Glomerular visceral epithelial cell (primary cell): ENCODE data around the gene MYMX.

ENCODE experiments used
- DNase-seq: peaks from one replicate; pipeline ENCODE4 v3.0.0-alpha.2; 2016; ENCODE audit errors: extremely low spot score

The MYMX gene

DNA sequence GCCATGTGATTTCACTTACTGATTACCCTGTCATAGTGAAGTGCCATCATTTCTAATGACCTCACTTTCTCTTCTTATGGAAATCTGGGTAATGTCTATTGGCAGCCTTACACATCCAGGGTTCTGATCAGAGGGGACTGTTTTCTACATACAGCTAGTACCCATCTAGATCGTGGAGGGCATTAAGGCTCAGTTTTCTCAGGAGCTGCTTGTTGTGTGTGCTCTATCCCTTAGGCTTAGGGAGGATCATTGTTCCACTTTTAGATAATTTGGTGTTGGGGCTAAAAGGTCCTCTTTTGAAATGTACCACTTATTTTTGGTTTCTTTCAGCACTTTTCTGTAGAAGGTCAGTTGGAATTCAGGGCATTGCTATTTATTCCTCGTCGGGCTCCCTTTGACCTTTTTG, 34.0 kb downstream of the MYMX start:
- DNase-seq, result no peak

DNA sequence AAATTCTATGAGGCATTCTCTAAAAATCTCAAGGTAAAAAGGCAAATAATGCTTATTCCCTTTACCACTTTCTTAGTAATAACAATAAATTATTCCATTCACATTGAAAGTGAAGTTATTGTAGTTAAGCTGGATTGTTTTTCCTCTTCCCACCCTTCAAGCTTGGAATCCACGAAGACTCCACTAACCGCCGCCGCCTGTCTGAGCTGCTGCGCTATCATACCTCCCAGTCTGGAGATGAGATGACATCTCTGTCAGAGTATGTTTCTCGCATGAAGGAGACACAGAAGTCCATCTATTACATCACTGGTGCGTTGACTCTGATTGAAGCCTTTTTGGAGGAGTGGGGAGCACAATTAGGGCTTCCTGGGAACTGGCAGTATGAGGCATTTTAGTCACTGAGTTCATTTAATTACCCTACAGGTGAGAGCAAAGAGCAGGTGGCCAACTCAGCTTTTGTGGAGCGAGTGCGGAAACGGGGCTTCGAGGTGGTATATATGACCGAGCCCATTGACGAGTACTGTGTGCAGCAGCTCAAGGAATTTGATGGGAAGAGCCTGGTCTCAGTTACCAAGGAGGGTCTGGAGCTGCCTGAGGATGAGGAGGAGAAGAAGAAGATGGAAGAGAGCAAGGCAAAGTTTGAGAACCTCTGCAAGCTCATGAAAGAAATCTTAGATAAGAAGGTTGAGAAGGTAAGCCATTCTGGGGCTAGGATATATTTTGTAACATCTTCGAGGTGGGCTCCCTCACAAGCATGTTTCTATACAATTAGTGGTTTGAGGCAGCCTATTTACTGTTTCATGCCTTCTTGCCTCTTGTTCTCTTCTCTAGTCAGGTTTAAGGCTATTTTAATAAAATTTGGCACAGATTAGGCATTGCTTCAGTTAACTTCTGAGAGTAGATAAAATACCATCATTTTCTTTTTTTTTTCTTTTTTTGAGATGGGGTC, 35.1 kb downstream of the MYMX start:
- no peak for DNase-seq

DNA sequence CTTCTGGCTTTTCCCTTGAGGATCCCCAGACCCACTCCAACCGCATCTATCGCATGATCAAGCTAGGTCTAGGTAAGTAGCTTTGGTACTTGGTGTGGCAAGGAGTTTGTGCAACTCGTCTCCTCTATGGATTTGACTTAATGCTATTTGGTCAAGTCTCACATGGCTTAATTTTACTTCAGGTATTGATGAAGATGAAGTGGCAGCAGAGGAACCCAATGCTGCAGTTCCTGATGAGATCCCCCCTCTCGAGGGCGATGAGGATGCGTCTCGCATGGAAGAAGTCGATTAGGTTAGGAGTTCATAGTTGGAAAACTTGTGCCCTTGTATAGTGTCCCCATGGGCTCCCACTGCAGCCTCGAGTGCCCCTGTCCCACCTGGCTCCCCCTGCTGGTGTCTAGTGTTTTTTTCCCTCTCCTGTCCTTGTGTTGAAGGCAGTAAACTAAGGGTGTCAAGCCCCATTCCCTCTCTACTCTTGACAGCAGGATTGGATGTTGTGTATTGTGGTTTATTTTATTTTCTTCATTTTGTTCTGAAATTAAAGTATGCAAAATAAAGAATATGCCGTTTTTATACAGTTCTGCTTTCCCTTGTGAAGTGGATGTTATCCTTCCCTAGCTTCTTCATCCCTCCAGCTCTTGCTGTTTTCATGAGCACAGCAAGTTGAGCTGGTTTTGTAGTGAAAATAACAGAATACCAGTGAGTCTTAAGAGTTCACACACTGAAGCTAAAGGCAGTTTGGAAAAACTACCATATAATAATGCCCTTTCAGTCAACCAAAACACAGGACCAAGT, 36.8 kb downstream of the MYMX start:
- DNase-seq, result peak; percentile 67

DNA sequence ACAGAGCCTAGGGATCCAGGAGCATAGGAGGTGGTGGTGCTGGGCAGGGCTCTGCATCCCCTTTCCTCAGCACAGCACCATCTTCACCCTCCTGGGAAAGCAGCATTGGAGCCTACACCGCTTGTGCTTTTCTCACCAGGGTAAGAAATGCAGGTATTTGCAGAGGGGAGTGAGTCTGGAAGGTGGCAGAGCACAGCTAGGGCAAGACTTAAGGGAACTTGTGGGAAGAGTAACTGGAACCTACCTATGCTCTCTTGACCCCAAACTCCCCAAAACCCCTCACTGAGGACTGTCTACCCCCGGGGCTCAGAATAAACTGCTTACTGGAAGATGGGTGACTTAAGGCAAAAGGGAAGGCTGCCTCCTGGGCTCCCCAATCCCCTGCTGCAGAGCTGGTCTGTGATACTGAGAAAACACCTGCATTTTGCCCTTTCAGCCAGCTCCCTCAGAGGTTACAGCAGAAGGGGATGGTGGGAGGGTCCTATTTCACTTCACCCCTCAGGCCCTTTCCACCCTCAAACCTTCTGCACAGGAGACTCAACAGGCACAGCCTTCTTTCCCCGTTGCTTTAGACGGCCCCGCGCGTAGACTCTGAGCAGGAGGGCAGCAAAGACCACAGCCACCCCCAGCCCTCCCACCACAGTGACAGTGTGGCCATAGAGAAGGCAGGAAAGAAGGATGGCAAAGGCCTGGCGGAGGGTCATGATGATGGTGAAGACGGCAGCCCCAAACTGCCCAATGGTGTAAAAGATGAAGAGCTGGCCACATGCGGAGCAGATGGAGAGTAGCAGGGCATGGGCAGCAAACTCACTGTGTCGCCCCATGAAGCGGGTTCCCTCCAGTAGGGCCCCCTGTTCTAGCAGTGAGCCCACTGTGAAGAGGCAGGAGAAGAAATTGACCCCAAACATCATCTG, 37.7 kb downstream of the MYMX start:
- no peak for DNase-seq

DNA sequence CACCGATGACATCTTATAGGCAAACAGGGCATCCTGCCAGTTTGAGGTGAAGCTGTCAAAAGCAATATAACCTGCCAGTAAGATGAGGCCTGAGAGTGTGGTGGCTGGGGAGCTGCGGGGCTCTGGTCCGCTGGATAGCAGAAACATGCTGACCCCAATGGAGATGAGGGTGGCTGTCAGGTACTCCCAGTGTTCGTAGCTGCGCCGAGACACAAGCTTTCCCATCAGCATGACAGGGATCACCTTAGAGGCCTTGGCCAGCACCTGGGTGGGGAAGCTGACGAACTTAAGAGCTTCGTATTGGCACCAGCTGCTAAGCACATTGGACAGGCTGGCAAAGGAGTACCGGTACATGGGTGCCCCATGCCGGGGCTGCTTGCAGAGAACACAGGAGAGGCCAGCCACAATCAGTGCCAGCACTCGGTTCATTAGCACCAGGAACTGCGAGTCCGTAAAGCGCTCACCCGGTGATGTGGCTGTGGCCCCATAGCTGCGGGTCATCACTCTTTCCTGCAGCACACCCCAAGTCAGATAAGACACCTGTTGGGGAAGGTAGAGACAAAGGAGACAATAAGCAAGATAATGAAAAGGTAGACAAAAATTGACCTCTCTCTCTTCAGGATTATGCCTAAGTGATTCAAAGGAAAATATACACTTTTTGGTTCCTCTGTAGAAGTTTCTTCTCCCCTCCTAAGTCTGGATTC, 38.5 kb downstream of the MYMX start:
- peak; percentile 40 for DNase-seq

DNA sequence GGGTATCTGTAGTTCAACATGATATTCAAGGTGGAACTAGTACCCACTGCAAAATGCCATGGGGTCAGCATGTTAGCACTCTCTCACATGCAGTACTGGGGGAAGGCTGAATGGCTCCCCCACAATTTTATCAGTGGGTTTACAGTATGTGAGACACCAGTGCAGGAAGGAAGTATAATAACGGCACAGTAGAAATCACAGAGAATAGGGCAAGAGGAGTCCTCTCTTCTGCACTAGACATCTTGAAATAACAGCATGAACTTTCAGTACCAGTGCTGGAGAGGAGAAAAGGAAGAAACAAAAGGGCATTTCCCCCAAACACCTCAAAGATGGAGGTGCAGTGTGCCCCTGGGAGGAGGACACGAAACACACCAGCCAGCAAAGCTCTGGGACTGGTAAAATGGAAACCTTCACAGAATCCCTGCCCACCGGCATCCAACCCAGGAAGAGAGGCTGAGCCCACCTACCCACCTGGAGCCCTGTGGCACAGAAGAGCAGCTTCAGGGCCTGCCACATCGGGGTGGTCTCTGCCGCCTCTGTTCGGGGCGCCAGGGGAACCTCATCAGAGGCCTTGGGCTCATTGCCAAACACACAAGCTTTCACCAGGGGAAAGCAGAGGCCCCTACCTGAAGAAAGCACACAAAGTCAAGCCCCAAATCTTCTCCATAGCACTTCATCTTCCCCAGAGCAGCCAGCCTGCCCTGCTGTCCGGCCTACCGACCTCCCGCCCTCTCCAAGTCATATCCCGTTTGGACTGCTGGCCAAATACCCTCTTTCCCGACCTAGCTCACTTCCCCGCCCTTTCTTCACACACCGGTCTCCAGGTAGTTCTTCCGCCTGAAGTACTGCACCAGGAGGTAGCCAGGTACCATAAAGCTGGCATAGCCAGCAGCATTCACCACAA, 39.4 kb downstream of the MYMX start:
- DNase-seq, result peak; percentile 33

DNA sequence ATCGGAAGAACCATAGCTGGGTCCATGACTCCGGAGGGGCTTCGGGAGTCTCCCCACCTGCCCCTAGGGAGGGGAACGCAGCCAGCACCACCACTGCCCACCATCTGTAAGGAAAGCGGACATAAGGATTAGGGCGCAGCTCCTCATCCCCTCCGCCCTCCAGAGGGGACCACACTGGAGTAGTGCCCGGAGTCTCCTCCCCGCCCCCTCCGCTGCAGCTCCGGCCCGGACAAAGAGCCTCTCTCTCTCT, 40.0 kb downstream of the MYMX start:
- no peak for DNase-seq

DNA sequence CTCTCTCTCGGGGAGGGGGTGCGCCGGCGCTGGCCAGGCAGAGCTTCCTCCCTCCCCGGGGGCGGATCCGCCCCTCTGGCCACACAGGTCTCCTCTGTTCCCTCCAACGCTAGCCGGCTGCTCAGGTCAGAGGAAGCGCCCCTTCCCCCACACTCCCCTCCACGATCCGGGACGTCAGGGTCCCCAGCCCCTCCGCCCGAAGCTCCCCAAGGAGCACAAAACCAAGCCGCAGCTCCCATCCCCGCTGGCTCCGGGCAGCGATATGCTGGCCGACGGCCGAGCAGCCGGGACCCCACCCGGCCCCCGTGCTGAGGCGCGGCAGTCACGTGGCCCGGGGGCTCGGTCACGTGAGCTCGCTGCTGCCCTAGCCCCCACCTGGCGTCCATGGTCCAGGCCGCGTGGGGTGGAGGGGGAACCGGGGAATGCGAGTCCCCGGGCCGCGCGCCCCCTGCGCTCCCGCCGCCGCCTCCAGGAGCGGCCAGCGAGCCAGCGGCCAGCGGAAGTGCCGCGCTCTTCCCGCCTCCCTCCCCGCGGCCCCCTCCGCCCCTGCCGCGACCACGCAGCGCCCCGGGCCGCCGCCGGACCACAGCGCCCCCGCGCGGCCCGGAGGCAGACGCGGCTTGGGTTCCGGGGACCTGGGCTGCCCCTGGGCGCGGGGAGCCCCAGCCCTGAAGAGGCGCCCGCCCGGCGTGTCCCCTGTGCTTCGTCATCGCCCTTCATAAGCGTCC, 40.5 kb downstream of the MYMX start, which contains the start of gene SLC35B2:
SLC35B2 (minus strand) TSS at position 504 of the 728 bp plus-strand sequence; CDS start at position 386, 118 bp downstream.
- DNase-seq, result peak; percentile 81

DNA sequence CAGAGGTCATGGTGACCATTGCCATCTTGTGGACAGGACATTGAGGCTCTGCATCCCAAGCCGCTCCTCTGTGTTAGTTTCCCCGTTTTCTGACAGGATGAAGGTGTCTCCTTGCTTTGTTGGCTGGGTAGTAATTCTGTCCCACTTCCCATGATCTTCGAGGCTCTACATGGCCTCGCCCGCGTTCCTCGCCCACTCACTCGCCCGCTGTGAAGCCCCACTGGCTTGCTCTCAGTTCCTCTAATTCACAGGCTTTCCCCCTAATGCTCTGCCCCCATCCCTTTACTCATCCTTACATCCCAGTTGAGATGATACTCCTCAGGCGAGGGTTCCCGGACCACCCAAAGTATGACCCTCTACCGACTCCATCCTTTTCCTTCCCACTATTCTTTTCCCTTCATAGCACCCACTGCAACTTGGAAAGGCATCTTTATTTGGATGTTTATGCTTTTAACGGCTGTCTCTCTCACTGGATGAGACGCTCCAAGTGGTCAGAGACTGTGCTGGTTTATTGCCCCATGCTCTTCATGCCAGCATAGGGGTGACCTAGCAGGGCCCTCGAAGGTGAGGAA, 41.1 kb downstream of the MYMX start:
- no peak for DNase-seq

DNA sequence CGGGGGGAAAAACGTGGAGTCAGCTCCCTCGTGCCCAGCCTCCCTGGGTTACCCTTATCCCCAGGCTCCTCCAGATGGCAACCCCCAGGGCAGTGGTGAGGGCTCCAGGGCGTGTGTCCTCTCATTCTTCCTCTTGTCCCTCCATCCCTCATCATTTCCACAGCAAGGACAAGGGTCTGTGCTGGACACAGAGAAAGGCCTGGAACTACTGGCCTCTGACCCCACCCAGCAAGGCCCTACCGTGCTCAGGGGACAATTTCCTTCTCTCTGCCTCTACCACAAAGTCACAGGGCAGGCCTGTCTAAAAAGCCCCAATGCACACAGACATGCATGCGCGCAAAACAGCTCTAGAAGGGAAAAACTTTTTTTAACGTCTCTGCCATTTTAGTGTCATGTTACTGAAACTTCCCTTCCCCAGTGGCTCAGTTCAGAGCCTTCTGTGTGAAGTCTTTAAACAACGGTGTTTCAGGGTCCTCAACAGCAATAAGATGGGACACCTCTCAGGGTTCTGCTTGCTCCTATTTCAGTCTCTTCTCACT, 41.7 kb downstream of the MYMX start:
- DNase-seq, result no peak

DNA sequence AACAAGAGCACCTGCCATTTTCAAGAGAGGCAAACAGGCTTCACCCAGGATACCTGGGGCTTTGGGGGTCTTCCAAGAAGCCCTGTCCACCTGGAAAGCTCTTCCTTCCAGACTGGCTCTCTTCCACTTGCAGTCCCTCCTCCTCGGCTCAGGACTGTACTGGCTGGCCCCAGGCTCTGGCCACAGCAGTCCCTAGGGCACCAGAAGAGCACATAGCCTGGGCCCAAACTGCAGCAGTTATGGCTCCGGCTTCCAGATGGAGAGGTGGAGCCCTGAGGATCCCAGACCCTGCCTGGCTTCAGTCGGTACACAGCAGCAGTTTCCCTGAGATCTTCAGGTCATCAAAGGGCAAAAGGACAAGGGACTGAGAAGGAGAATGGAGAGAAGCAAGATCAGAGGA, 42.2 kb downstream of the MYMX start:
- no peak for DNase-seq

DNA sequence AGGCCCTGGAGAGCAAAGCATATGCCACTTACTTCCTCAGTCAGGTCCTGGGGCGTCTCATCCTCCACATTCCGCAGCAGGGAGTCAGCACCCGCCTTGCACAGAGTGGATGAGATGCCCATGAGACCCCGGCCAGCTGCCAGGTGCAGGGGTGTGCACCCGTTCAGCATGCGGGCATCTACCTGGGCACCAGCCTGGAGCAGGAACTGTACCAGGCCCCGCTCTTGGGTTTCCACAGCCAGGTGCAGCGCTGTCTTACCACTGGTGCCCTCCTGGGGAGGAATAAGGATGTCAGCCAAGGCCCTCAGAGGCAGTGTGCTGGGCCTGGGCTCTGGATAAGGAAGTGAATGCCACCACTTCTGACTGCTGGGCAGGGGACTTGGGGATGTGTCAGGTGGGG, 43.3 kb downstream of the MYMX start:
- no peak for DNase-seq

DNA sequence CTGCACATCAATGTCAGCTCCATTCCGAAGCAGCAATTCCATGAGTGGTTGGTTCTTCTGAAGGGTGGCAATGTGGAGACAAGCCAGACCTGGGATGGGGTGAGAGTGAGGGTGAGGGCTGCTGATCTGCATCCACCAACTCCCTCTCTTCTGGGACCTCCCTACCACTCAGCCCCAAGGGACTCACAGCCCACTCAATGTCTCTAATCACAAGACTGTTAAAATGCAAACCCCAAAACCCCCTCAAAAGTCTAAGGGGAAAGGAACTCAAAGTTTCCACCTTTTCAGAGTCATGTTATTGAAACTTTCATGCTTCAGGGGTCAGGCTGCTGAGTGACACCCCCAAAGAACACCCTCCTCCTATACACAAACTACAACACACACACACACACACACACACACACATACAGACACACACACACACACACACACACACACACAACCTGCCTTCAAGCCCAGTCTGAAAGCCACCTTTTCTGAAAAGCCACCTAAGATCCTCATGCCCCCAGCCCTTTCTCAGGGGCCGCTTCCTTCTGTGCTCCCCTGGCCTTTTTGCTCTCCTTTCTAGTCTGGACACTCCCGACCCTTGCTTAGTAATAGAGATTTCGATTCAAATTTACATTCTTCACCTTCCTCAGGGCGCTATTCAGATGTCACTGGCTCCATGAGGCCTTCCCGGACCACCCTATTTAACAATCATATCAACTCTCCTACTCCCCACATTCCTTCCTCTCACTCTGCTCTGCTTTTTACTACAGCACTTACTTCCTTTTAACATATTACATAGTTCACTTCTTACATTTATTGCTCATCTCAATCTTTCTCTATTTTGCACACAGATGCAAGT, 43.9 kb downstream of the MYMX start:
- no peak for DNase-seq

DNA sequence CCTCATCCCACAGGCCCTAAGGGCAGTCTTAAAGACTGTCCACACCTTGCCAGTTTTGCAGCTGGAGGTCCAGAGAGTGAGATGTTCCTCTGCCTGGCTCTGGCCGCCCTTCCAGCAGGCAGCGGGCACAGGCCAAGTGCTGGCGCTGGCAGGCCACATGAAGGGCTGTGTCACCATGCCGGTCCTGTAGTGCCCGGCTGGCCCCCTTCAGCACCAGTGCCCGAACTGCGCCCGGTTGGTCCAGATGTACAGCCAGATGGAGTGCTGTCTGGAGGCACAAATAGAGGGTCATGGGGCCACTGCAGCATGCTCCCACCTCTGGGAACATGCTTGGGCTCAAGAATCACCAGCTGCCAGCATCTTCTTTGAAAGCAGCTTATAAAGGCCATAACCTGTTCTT, 44.9 kb downstream of the MYMX start:
- DNase-seq, result no peak

DNA sequence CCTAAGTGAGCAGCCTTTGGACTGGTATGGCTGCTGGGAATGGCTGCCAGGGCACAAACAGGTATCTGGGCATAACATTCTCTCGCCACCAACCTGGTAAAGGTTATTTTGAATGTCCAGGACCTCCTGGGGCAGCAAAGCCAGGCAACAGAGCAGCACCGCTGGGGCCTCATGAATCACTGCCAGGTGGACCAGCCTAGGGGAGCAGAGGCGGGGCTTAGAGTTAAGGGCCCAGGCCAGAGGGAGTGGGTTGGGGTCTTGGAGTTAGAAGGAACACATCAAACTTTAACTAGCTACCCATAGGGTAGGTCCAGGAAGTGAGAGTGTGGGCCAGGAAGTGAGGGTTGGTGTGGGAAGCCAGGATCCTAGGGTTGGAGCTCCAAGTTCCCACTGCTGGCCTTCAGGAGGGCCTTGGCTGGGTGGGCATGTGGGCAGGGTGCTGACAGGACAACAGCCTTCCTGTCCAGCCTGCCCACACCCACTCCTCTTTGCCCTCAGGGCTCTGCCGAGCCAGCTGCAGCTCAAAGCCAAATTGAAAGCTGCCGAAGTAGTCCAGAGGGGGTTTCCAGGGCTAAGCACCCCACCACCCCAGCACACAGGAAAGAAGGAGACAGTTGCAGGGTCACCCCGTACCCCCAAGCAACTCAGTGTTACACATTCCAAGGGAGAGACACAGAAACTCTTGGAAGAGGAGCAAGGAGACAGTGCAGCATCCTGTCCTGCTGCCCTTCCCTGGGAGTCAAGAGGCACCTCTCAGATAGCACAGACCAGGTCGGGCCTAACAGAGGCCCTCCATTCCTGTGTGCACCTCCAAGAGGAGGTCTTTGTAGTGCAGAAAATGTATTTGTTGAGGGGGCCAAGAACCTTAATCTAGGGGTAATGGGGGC, 46.0 kb downstream of the MYMX start:
- DNase-seq, result no peak

DNA sequence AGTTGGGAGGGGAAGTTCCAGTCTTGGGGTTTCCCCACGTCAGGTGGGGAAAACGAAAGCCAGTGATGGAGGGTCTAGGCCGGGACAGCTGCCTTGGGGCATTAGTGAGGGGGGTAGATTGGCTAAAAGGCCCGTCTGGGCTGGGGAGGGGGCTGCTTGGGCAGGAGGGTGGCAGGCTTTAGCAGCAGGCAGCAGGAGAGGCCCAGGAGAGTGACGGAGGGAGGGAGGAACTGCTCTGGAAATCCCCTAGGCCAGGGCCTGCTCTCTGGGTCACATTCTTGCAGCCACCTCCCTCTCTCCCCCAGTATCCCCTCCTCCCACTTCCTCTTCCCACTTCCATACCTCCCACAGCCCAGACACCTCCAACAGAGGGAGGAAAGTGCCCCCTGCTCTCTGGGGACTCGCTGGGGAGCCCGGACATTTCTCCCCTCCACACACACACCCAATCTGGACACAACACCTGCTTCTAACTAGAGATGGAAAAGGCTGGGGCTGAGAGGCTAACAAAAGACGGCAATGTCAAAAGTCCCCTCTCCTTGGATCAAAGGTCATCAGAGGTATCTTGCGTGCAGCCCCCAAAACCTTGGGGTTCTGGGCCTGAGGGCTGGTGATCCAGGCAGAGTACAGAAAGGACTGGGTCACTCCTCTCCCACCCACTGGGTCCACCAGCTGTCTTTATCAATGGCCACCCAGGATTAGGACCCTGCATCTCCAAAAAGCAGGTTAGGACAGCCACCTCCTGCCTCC, 46.8 kb downstream of the MYMX start:
- DNase-seq, result peak; percentile 65
